Measurements from ENCODE around the gene LRP4.

DNA sequence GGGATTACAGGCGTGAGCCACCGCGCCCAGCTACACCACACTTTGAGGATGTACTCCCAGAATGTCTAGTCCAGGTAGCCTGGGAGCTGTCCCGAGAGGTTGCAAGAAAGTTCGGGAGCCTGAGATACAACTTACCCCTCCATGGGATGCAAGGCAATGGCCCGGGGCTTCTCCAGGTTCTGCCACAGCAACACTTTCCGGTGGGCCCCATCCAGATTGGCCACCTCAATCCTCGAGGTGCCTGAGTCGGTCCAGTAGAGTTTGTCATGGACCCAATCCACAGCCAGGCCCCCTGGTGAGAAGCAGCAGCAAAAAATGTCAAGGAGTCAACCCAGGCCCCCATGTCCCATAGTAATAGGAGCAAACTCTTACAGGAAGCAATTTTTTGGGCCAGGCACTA is 25.5 kb downstream of the LRP4 start:
- TF ChIP-seq CTCF (optimal IDR thresholded peaks at IDR 0.05 in 1 of 3, IDR thresholded peaks at IDR 0.05 in 1 of 3, conservative IDR thresholded peaks at IDR 0.05 in 1 of 3; ENCODE audit: extremely low read depth in 1 of 3, insufficient read depth in 2 of 3, low read length in 3 of 3) (no peak), EZH2 (IDR thresholded peaks at IDR 0.05; ENCODE audit: low read length) (no peak)

Measured in keratinocyte (primary cell).